Measurements from ENCODE around the gene KRTAP4-7. TPM values are rescaled to one million over a fixed set of nuclear protein-coding genes. Genes with fewer than 3 reads are reported as not detected.
"Not testable (repeated sequence)": the region's sequence is repeated elsewhere in the genome, so short reads cannot be mapped to it uniquely, and the experiment has no call there.

The KRTAP4-7 gene
- total and polyA plus RNA-seq, 4 donors, result not detected

DNA sequence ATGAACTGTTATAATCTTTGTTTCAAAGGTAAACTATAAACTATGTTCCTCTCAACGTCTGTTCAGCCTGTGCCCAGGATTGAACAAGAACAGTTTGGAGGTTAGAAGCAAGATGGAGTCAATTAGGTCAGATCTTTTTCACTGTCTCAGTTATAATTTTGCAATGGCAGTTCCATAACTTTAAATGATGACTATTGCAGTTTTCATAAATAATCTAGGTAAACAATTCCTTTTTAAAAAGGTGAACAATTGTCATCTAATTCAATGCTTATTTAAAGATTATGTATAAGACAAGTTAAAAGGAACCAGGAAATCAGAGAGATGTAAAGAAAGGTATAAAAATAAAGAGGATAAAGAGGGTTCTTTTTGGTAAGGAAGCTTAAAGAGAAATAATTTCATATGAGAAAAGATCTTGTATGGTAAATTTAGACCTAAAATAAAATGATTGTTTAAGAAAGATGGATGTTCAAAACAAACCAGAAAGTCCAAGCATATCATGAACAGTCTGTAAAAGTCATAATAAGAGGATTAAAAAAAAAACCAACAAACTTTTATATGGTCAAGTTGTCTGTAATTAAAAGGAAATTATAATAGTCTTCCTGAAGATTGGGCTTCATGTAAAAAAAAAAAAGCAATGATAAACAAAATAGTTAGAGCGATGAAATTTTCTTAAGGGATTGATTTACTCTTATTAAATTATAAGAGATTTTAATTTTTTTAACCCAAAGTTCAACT, 27.4 kb downstream of the KRTAP4-7 start:
- Histone ChIP-seq H3K4me3 (no peak overlapping the region), H3K9ac (ENCODE audit: insufficient read depth in 1 of 2, low read length in 2 of 2) (no peak overlapping the region), H3K27me3 (ENCODE audit: control insufficient read depth in 3 of 3, insufficient read depth in 3 of 3, low read length in 2 of 3) (no peaks in the 10 kb centered on the region), H3K4me1 (ENCODE audit: control insufficient read depth in 5 of 5, insufficient read depth in 5 of 5, low read length in 5 of 5) (peaks cover 0 to 1% (median 0%) of the 10 kb centered on the region in 5 donors), H3K36me3 (ENCODE audit: control insufficient read depth in 4 of 4, insufficient read depth in 4 of 4, low read length in 4 of 4) (no peaks in the 10 kb centered on the region), H3K9me3 (ENCODE audit: control insufficient read depth in 4 of 4, insufficient read depth in 3 of 4, low read length in 3 of 4) (peaks cover 0 to 2% (median 0%) of the 10 kb centered on the region in 4 donors), H3K27ac (ENCODE audit: low read depth in 1 of 2, low read length in 1 of 2) (no peak overlapping the region)
- TF ChIP-seq, protein P1, sequence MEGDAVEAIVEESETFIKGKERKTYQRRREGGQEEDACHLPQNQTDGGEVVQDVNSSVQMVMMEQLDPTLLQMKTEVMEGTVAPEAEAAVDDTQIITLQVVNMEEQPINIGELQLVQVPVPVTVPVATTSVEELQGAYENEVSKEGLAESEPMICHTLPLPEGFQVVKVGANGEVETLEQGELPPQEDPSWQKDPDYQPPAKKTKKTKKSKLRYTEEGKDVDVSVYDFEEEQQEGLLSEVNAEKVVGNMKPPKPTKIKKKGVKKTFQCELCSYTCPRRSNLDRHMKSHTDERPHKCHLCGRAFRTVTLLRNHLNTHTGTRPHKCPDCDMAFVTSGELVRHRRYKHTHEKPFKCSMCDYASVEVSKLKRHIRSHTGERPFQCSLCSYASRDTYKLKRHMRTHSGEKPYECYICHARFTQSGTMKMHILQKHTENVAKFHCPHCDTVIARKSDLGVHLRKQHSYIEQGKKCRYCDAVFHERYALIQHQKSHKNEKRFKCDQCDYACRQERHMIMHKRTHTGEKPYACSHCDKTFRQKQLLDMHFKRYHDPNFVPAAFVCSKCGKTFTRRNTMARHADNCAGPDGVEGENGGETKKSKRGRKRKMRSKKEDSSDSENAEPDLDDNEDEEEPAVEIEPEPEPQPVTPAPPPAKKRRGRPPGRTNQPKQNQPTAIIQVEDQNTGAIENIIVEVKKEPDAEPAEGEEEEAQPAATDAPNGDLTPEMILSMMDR (IDR thresholded peaks at IDR 0.05; ENCODE audit: control extremely low read depth, extremely low read depth), result no peak
- DNase-seq (no peak), ATAC-seq (ENCODE audit: insufficient read depth, low FRiP score) (no peak)
- 61 to 76% methylated on average over 2 of the region's 2 CpGs for WGBS, 2 donors

DNA sequence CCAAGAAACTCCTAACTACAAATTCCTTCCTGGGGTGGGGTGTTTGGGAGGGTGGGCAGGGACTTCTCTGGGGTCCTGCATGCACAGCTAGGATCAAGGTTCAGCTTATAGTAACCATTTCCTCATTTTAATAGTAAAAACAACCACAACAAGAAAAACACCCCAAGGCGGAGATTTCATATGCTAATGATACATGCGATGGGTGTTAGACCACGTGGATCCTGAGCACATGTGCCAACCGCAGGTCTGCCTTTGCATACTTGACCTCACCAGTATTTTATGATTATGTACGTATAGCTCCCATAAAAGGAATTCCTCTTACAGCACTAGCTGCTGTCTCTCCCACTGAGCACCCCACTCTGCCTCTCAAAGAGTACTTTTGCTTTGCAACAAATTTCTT, 32.3 kb downstream of the KRTAP4-7 start:
- H3K27ac ChIP-seq (ENCODE audit: low read depth in 1 of 2, low read length in 1 of 2), result no peak overlapping the region
- WGBS, 2 donors, result 45 to 71% methylated on average over 5 of the region's 5 CpGs
- ATAC-seq (ENCODE audit: insufficient read depth, low FRiP score), result no peak
- DNase-seq, result no peak
- H3K36me3 ChIP-seq (ENCODE audit: control insufficient read depth in 4 of 4, insufficient read depth in 4 of 4, low read length in 4 of 4), result no peaks in the 10 kb centered on the region
- peaks cover 0 to 2% (median 0%) of the 10 kb centered on the region in 4 donors for H3K9me3 ChIP-seq (ENCODE audit: control insufficient read depth in 4 of 4, insufficient read depth in 3 of 4, low read length in 3 of 4)
- H3K9ac ChIP-seq (ENCODE audit: insufficient read depth in 1 of 2, low read length in 2 of 2), result no peak overlapping the region
- H3K27me3 ChIP-seq (ENCODE audit: control insufficient read depth in 3 of 3, insufficient read depth in 3 of 3, low read length in 2 of 3), result no peaks in the 10 kb centered on the region
- TF ChIP-seq, protein P1 (IDR thresholded peaks at IDR 0.05; ENCODE audit: control extremely low read depth, extremely low read depth), result no peak
- H3K4me3 ChIP-seq, result no peak overlapping the region
- no peaks in the 10 kb centered on the region for H3K4me1 ChIP-seq (ENCODE audit: control insufficient read depth in 5 of 5, insufficient read depth in 5 of 5, low read length in 5 of 5)

DNA sequence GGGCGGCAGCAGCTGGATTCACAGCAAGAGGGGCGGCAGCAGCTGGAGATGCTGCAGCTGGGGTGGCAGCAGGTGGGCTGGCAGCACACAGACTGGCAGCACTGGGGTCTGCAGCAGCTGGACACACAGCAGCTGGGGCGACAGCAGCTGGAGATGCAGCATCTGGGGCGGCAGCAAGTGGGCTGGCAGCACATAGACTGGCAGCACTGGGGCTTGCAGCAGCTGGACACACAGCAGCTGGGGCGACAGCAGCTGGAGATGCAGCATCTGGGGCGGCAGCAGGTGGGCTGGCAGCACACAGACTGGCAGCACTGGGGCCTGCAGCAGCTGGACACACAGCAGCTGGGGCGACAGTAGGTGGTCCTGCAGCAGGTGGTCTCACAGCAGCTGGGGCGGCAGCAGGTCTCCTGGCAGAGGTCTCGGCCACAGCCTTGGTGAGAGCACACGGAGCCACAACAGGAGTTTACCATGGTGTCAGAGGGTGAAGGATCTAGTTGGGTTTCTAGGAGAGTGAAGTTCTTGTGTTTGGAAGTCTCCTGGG, 34.0 kb downstream of the KRTAP4-7 start, which contains the start of gene KRTAP4-11:
Gene KRTAP4-11 (minus strand): TSS at position 528 of the 541 bp plus-strand sequence. CDS start 58 bp downstream, at position 470.
- H3K27ac ChIP-seq (ENCODE audit: low read depth in 1 of 2, low read length in 1 of 2); H3K27me3 ChIP-seq (ENCODE audit: control insufficient read depth in 3 of 3, insufficient read depth in 3 of 3, low read length in 2 of 3); H3K4me1 ChIP-seq (ENCODE audit: control insufficient read depth in 5 of 5, insufficient read depth in 5 of 5, low read length in 5 of 5); DNase-seq; ATAC-seq (ENCODE audit: insufficient read depth, low FRiP score); H3K4me3 ChIP-seq; H3K9ac ChIP-seq (ENCODE audit: insufficient read depth in 1 of 2, low read length in 2 of 2); H3K36me3 ChIP-seq (ENCODE audit: control insufficient read depth in 4 of 4, insufficient read depth in 4 of 4, low read length in 4 of 4); H3K9me3 ChIP-seq (ENCODE audit: control insufficient read depth in 4 of 4, insufficient read depth in 3 of 4, low read length in 3 of 4): not testable (repeated sequence)
- WGBS, 2 donors, result 77 to 88% methylated on average over 10 of the region's 10 CpGs

DNA sequence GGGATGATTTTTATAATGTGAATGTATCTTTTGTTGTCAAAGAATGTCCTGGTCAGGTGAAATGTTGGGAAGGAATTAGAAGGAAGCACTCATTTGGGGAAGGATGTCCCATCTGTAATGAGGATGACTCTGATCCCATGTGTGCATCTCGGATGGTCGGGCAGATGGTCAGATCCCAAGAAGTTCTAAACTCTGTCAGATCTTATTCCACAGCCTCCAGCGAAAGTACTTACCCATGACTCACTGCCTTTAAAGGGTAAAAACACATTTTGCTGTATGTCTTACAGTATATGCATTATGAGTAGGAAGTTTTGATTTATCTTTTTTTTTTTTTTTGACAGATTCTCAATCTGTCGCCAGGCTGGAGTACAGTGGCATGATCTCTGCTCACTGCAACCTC, 34.8 kb downstream of the KRTAP4-7 start:
- Histone ChIP-seq H3K9ac (ENCODE audit: insufficient read depth in 1 of 2, low read length in 2 of 2) (no peak overlapping the region), H3K9me3 (ENCODE audit: control insufficient read depth in 4 of 4, insufficient read depth in 3 of 4, low read length in 3 of 4) (peaks cover 0 to 3% (median 1%) of the 10 kb centered on the region in 4 donors), H3K4me1 (ENCODE audit: control insufficient read depth in 5 of 5, insufficient read depth in 5 of 5, low read length in 5 of 5) (no peaks in the 10 kb centered on the region), H3K4me3 (no peak overlapping the region), H3K27me3 (ENCODE audit: control insufficient read depth in 3 of 3, insufficient read depth in 3 of 3, low read length in 2 of 3) (no peaks in the 10 kb centered on the region), H3K36me3 (ENCODE audit: control insufficient read depth in 4 of 4, insufficient read depth in 4 of 4, low read length in 4 of 4) (no peaks in the 10 kb centered on the region), H3K27ac (ENCODE audit: low read depth in 1 of 2, low read length in 1 of 2) (no peak overlapping the region)
- 93 to 96% methylated on average over 4 of the region's 4 CpGs for WGBS, 2 donors
- TF ChIP-seq, protein P1 (IDR thresholded peaks at IDR 0.05; ENCODE audit: control extremely low read depth, extremely low read depth), result no peak
- DNase-seq, result no peak
- no peak for ATAC-seq (ENCODE audit: insufficient read depth, low FRiP score)

DNA sequence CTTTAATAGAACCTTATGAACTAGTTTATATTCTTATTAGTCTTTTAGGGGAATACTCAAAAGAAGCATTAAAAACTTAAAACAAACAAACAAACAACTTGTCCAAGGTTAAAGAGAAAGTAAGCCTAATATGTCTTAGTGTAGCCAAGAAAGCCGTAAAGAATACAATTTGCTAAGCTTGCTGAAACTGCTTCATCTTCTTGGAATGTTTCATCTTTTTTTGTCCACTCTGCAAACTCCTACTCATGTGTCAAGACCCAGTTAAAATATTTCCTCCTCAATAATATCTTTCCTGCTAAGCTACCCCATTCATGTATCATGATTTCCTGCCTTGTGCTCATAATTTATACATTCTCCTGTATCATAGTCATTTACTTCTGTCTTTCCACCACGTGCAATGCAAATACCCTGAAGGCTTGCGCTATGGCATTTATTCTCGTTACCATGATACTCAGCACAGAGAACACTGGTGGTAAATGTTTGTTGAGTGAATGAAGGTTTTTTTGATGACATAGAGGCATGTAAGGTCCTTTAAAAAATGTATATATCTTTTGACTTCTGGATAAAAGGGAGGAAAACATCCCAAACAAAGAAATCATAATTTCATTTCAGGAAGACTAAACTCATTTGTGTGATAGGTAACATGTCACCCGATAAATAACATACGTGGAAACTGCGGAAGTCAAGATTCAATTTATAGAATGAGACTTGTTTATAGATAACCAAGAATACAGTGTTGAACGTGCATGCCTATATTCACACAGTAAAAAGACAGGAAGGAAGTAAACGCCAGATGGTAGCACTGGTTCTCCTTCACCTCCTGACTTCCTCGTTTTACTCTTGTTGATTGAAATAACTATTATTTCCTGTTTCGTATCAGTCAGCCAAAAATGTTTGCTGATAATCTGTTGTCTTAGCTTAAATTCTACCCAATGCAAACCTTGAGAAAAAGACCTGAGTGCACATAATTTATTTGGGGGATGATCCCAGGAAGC, 36.0 kb downstream of the KRTAP4-7 start:
- H3K36me3 ChIP-seq (ENCODE audit: control insufficient read depth in 4 of 4, insufficient read depth in 4 of 4, low read length in 4 of 4); ATAC-seq (ENCODE audit: insufficient read depth, low FRiP score); H3K27me3 ChIP-seq (ENCODE audit: control insufficient read depth in 3 of 3, insufficient read depth in 3 of 3, low read length in 2 of 3); H3K4me1 ChIP-seq (ENCODE audit: control insufficient read depth in 5 of 5, insufficient read depth in 5 of 5, low read length in 5 of 5); H3K4me3 ChIP-seq; H3K9me3 ChIP-seq (ENCODE audit: control insufficient read depth in 4 of 4, insufficient read depth in 3 of 4, low read length in 3 of 4); H3K9ac ChIP-seq (ENCODE audit: insufficient read depth in 1 of 2, low read length in 2 of 2); H3K27ac ChIP-seq (ENCODE audit: low read depth in 1 of 2, low read length in 1 of 2): not testable (repeated sequence)
- 33 to 40% methylated on average over 11 of the region's 11 CpGs for WGBS, 2 donors
- DNase-seq, result peak in 2 of 3 donors; percentile 11 to 28
